DND-41 (cell line): ENCODE results near the gene DPP6.

Source experiments
- CTCF ChIP-seq: IDR thresholded peaks from 2 replicates; pipeline ENCODE4 v1.5.1; 2012; ENCODE audit warnings: borderline replicate concordance, low read length, moderate library complexity, mild to moderate bottlenecking; ENCODE audit not compliant: poor library complexity, severe bottlenecking; ENCODE audit errors: extremely low read depth
- EZH2 ChIP-seq: IDR thresholded peaks from 3 replicates; pipeline ENCODE4 v1.6.1; 2012; ENCODE audit warnings: borderline replicate concordance, low read depth, mild to moderate bottlenecking, moderate library complexity, low read length, inconsistent platforms; ENCODE audit not compliant: severe bottlenecking

- TF ChIP-seq CTCF (no peak), EZH2 (no peak)
Measured at GRCh38 chr7:154202002-154202401, 149.8 kb downstream of the DPP6 start.
